IPS-18c (cell line): ENCODE results near the gene NGEF.

ENCODE experiments used
- H3K4me3 ChIP-seq: 2 replicates; pipeline ENCODE4 v1.7.0; 2013; ENCODE audit warnings: low read depth, mild to moderate bottlenecking, low read length, moderate library complexity; ENCODE audit not compliant: insufficient read depth
- H3K9me3 ChIP-seq: one replicate; pipeline ENCODE4 v1.6.1; 2013; ENCODE audit warnings: mild to moderate bottlenecking, low read length, moderate library complexity; ENCODE audit not compliant: control insufficient read depth, insufficient read depth

Gene NGEF

DNA sequence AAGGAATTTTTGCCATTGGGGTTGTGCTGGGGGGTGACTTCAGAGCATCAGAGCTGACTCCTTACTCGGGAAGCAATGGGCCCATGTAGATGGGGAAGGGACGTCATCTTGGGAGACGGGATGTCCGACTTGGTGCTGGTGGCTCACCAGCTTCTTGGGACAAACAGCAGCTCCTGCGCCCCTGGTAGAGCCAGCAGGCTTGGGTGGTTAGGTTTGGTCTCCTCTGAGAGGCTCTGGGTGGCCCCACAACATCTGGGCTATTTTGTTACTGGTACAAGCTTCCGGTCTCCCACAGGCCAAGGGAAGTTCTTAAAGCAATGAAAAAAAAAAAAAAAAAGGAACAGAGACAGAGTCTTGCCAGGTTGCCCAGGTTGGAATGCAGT is 1.8 kb downstream of the NGEF start:
- H3K4me3 ChIP-seq: no peak overlapping the region

DNA sequence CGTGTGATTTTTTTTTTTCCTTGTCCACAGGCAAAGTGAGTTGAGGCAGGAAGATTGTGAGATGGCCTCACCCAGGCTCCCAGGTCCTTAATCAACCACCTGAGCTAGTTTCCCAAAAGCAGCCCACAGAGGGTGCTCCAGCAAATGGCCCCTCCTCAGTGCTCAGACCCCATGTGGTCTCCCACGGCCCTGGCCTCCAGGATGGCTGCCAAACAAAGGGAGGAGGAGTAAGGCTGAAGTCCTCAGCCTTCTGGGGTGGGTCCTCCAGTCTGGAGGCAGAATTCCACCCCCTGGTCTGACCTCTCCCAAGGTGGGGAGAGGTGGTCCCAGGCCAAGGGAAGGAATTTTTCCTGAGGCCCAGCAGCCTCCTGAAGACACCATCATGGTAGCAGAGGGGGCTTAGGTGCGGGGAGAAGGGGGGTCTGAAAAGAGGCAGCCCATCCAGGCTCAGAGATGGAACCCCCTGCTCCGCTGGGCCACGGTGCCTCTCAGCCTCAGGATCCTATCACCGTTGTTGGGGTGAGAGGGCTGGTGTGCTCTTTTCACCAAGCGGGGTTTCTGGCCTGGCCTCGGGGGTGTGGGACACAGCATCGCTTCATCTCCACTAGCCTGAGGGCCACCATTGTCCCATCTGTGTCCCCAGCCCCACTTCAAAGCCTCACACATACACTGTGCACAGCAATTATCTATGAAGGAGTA is 2.3 kb downstream of the NGEF start:
- Histone ChIP-seq H3K9me3 (peaks cover 3% of the 10 kb centered on the region), H3K4me3 (no peak overlapping the region)

More for the DNA sequence above, 1.8 kb downstream of the NGEF start:
- H3K9me3 ChIP-seq: peaks cover 3% of the 10 kb centered on the region

GRCh38 chr2:233009661-233010060 is 3.4 kb downstream of the NGEF start:
- no peak overlapping the region for H3K4me3 ChIP-seq

GRCh38 chr2:233007739-233008138 is 5.3 kb downstream of the NGEF start:
- Histone ChIP-seq H3K4me3 (no peak overlapping the region), H3K9me3 (peaks cover 3% of the 10 kb centered on the region)

More at GRCh38 chr2:233009661-233010060, 3.4 kb downstream of the NGEF start:
- peaks cover 3% of the 10 kb centered on the region for H3K9me3 ChIP-seq

GRCh38 chr2:233007270-233007669 is 5.8 kb downstream of the NGEF start:
- no peak overlapping the region for H3K4me3 ChIP-seq
- H3K9me3 ChIP-seq: peaks cover 3% of the 10 kb centered on the region

GRCh38 chr2:233006648-233007047 is 6.4 kb downstream of the NGEF start:
- Histone ChIP-seq H3K9me3 (peaks cover 3% of the 10 kb centered on the region), H3K4me3 (no peak overlapping the region)

- Histone ChIP-seq H3K4me3 (no peak overlapping the region), H3K9me3 (peaks cover 3% of the 10 kb centered on the region)
Observed at GRCh38 chr2:233005096-233005495, 8.0 kb downstream of the NGEF start.

GRCh38 chr2:233003658-233004555 is 9.1 kb downstream of the NGEF start:
- peaks cover 3% of the 10 kb centered on the region for H3K9me3 ChIP-seq
- H3K4me3 ChIP-seq: no peak overlapping the region

DNA sequence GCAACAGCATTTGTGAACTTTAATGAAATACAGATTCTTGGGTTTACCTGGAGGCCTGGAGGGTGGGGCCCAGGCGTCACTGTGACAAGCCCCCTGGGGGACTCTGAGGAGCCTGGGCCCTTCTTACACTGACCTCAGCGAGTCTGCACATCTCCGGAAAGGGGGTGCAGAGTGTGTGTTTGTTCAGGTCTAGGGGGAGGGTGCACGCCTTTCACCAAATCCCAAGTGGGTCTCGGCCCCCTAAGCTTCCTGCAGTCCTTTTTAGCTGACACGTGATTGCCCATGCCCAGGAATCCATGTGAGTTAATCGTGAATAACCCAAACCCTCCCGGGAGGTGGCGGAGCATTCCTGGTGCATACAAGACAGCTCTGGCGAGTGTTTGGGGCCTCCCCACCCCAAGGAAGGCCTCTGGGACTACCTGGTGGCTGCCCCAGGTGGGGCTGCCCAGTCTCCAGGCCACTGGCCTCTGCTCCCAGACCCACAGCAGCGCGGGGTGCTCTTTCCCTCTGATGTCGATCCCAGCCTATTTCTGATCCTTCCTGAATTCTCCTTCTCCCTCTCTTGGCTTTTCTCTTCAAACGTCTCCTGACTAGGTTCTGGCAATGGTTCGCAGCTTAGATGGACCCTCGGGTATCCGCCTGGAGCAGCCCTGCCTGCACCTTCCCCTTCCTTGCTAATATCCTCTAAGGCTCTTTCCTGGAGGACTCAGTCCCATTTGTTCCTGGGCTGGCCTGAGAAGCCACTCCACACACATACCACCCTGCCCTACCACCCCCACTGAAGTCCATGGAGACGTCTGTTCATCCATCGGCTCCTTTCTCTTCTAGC is 10.0 kb downstream of the NGEF start:
- Histone ChIP-seq H3K4me3 (no peak overlapping the region), H3K9me3 (peaks cover 3% of the 10 kb centered on the region)

DNA sequence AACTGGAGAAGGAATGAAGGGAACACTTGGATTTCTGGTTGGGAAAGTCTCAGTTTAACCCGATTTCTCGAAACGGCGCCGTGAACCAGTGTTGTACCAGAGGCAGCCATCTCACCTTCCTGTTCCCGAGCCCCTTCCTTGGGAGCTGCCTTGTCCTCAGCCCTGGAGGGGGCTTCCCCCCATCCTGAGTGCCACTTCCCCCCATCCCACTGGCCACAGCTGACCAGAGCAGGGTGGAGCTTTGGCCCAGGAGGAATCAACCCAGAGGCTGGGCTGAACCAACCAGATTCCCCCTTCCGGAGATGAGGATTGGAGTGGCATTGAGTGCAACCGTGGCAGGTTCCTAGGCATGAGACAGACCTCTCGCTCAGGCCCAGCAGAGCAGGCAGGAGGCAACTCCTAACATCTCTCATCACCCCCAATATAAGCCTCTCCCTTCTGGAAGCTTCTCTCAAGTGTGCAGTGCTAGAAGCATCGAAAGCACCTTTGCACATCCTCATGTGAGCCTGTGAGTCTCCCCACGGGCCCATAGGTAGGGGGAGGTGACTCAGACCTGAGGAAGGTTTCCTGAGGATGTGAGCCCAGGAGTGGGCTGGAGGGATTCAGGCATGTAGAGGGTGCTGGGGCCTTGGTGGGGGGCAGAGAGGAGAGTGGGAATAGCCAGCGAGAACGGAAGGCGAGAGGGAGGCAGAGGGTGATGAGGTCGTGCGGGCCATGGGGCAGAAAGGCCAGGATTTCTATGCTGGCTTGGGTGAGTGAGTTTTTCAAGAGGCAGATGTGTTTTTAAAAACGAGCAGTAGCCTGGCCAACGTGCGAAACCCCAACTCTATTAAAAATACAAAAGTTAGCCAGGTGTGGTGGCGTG is 11.9 kb downstream of the NGEF start:
- no peaks in the 10 kb centered on the region for H3K9me3 ChIP-seq

DNA sequence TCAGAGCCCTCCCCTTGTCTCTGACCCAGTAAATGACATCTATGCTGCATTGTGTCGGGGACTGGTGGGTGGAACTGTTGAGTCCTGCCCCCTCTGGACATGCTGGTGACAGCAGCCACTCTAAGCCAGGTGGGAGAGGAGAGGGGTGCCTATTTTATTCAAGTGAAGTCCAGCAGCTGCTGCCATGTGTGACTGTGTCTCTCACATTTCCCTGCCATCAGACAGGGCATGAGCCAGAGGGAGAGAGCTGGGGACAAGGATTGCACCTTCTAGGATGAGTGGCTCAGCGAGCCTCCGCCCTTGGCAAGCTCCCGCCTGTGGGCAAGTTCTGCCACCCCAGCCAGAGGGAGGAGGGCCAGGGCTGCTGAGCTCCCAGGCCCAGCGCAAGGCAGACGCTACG is 13.7 kb downstream of the NGEF start:
- H3K4me3 ChIP-seq: no peak overlapping the region
- H3K9me3 ChIP-seq: no peaks in the 10 kb centered on the region

More for the DNA sequence above, 11.9 kb downstream of the NGEF start:
- H3K4me3 ChIP-seq: no peak overlapping the region

DNA sequence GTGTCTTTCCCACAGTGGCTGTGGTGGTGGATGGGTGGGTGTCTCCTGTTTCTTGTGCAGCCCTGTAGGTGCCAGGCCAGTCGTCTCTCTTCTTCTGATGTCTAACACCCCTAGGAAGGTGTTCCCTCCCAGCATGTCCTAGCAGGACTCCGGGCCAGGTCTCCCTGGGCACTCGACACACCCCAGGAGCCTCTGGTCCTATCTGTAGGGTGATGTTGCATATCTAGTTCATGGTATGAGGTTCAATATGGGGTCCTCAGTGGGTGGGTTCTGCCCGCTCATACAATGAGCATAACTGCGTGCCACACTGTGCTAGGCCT is 14.4 kb downstream of the NGEF start:
- Histone ChIP-seq H3K9me3 (no peaks in the 10 kb centered on the region), H3K4me3 (no peak overlapping the region)

DNA sequence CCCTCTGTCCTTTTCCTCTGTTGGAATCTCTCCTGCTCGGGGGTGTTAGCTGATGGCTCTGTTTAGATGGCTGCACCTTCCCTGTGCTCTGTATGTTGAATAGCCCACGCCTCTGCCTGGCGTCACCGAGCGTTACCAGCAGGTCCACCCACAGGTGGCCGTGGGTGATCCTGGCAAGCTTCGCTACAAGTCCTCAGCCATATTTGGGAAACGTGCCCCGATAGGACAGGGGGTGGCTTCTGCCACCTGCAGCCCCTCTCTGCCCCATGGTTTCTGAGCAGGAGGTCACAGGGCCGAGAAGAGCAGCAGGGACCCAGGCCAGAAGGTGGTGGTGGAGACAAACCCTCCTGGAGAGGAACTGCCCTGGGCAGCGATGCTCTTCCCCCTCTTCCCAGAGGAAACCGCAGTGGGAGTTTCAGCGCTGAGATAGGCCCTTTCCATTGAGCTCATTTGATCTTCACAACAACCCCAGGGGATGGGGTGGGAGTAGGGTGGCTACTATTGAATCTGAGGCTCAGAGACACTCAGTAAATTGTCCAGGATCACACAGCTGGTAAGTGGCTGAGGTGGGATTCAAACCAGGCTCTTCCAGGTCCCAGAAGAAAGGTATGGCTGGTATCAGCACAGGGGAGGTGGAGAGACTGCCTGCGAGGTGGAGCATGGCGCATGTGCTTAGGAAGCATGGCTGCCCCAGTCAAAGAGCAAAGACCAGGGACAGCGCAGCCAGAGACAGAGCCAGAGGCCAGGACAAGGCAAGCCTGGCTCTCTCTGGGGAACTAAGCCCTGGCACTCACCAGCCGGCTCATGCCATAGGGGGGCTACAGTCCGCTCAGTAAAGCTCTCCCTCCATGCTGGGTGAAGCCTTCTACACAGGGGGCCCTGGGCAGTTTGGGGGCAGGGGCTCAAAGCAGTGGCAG is 15.0 kb downstream of the NGEF start:
- Histone ChIP-seq H3K9me3 (no peaks in the 10 kb centered on the region), H3K4me3 (no peak overlapping the region)

DNA sequence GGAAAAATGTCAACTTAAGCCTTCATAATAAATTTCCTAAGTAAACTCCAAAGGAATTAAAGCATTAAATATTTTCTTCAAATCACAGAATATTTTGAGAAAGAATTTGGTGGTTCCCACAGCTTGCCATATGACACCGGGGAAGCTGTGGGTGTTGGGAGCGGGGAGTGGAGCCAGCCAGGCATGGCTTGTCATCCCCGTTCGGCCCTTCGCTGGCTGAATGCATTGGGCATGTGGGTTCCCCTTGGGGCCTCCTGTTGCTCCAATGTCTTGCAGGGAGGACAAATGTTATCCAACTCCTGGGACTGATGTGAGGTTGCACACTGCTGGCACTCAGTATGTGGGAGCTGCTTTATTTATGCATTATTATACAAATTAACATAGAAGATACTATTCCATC is 18.6 kb downstream of the NGEF start:
- Histone ChIP-seq H3K4me3 (no peak overlapping the region), H3K9me3 (no peaks in the 10 kb centered on the region)

GRCh38 chr2:232993231-232993821 is 19.7 kb downstream of the NGEF start:
- Histone ChIP-seq H3K4me3 (no peak overlapping the region), H3K9me3 (no peaks in the 10 kb centered on the region)

DNA sequence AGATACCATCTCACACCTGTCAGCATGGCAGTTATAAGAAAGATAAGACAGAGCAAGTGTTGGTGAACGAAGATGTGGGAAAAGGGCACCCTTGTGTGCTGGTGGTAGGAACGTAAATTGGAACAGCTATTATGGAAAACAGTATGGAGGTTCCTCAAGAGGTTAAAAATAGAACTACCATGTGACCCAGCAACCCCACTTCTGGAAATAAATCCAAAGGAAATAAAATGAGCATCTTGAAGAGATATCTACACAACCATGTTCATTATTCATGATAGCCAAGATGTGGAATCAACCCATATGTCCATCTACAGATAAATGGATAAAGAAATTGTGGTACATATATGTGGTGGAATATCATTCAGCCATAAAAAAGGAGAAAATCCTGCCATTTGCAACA is 26.9 kb downstream of the NGEF start:
- Histone ChIP-seq H3K9me3 (no peaks in the 10 kb centered on the region), H3K4me3 (no peak overlapping the region)
